Measurements from ENCODE around the gene PEX3. TPM values are rescaled to one million over a fixed set of nuclear protein-coding genes. Genes with fewer than 3 reads are reported as not detected.

The PEX3 gene
- total and polyA plus RNA-seq, 10 of the 15 experiments (the other 5 are each of a cell fraction or from before 2014, with no cell fraction given): 18.6 to 70.7 (median 38.6) TPM

DNA sequence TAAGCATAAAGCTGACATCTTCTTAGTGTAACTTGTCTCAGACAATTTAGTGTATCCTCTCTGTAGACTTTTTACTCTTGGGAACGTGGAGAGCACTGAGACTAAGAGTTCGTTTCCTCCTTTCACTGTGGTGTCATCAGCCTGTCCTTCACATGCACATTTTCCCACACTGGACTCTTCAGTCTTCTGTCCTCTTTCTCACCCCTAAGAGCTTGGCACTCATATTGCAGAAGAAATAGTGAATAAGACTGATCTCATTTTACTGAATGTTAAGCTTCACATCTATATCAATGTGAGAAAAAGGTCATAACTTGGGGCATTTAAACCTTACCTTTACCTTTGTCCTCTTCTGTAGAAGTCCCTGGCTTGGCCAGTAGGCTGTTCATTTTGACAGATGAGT, 35.4 kb downstream of the PEX3 start:
- TF ChIP-seq SRF (IDR thresholded peaks at IDR 0.05; ENCODE audit: low read depth in 2 of 2, low read length in 2 of 2) (no peak), ASH2L (IDR thresholded peaks at IDR 0.05; ENCODE audit: borderline replicate concordance, low read depth) (no peak), DPF2 (IDR thresholded peaks at IDR 0.05) (no peak), IKZF1 (conservative IDR thresholded peaks at IDR 0.05) (no peak), RFX5 (IDR thresholded peaks at IDR 0.05; ENCODE audit: low read depth, low read length) (no peak), ELK1 (IDR thresholded peaks at IDR 0.05; ENCODE audit: low read depth, low read length) (no peak), MYC (IDR thresholded peaks at IDR 0.05; ENCODE audit: insufficient read depth, insufficient read length, insufficient replicate concordance, low read length, severe bottlenecking) (no peak), SREBF2 (IDR thresholded peaks at IDR 0.05; ENCODE audit: low read length) (no peak), ZNF687 (IDR thresholded peaks at IDR 0.05) (no peak), LARP7 (IDR thresholded peaks at IDR 0.05) (no peak), EGR1 (IDR thresholded peaks at IDR 0.05; ENCODE audit: borderline replicate concordance in 1 of 2, low read depth in 2 of 2, low read length in 2 of 2) (no peak), HCFC1 (IDR thresholded peaks at IDR 0.05; ENCODE audit: low read length) (no peak)
- TF ChIP-seq, protein P1, sequence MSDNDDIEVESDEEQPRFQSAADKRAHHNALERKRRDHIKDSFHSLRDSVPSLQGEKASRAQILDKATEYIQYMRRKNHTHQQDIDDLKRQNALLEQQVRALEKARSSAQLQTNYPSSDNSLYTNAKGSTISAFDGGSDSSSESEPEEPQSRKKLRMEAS (IDR thresholded peaks at IDR 0.05; ENCODE audit: low read depth, low read length): no peak
- ChIA-PET CTCF (interaction anchor here (1.3 kb wide), 1 partner anchor 13 kb away, joined by 5 read pairs; no protein-coding TSS in a partner anchor), SMC1A (ENCODE audit: uncharacterized antibody, unreplicated experiment) (interaction anchor here (1.0 kb wide), 1 partner anchor 17 kb away, joined by 3 read pairs; no protein-coding TSS in a partner anchor), RAD21 (ENCODE audit: unreplicated experiment) (no interaction called here), POLR2A (interaction anchor here (1.0 kb wide), 1 partner anchor 11 kb away, joined by 3 read pairs; no protein-coding TSS in a partner anchor)
- intact Hi-C loops (cut with micrococcal nuclease; ENCODE audit: unreplicated experiment): no loop called here
- Histone ChIP-seq H3K27ac (ENCODE audit: control insufficient read depth, insufficient read depth) (no peak overlapping the region), H3K9ac (ENCODE audit: control insufficient read depth, insufficient read depth, low read length) (no peak overlapping the region), H3K9me3 (replicated peaks; ENCODE audit: control insufficient read depth, insufficient read depth, low read length) (no peaks in the 10 kb centered on the region), H3K4me3 (no peak overlapping the region), H3K79me2 (ENCODE audit: control insufficient read depth, insufficient read depth, low read length) (no peaks in the 10 kb centered on the region), H3K4me2 (ENCODE audit: control insufficient read depth, insufficient read depth) (no peak overlapping the region), H3K27me3 (replicated peaks in 1 of 2; ENCODE audit: control insufficient read depth in 2 of 2, insufficient read depth in 2 of 2, low read length in 1 of 2) (no peaks in the 10 kb centered on the region), H2AFZ (ENCODE audit: control insufficient read depth, low read depth, low read length) (no peak overlapping the region), H3K4me1 (ENCODE audit: control insufficient read depth, insufficient read depth, low read length) (no peaks in the 10 kb centered on the region), H4K20me1 (ENCODE audit: control insufficient read depth, insufficient read depth) (no peaks in the 10 kb centered on the region), H3K36me3 (ENCODE audit: control insufficient read depth in 2 of 2, insufficient read depth in 2 of 2, low read length in 1 of 2) (no peaks in the 10 kb centered on the region; a peak in 1 of 4 replicates)
- BruUV-seq (replicated peaks): no TSS peak
- no peak for ATAC-seq
- FAIRE-seq: no peak
- in situ Hi-C loops (cut with MboI): no loop called here
- DNase-seq (ENCODE audit: low read depth, low spot score): no peak
- 71% methylated on average over 2 of the region's 2 CpGs for WGBS (ENCODE audit: insufficient coverage, insufficient replicate concordance, low lambda C conversion rate, missing lambda C conversion rate)
